ENCODE measurements around the gene PDE4B. TPM values are rescaled to one million over a fixed set of nuclear protein-coding genes. Genes with fewer than 3 reads are reported as not detected.

PDE4B gene
- total RNA-seq, 1 experiment from 2014 or later: 1.4 TPM

DNA sequence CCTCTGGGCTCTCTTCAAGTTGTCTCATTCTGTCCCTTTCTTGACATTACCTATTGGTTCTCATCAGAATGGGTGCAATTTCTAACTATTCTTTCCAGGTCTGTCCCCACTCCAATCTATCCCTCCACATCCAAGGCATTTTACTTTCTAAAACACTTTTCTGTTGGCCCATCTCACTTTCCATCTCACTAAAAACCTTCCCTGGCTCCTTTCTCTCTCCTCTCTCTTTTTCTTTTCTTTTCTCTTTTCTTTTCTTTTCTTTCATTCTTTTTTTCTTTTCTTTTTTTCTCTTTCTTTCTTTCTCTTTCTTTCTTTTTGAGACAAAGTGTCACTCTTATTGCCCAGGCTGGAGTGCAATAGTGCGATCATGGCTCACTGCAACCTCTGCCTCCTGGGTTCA lies 462.1 kb downstream of the PDE4B start:
- Histone ChIP-seq H3K4me2 (ENCODE audit: low read length) (no peak overlapping the region), H3K4me3 (ENCODE audit: low read length) (no peak overlapping the region), H3K27me3 (ENCODE audit: low read length) (no peaks in the 10 kb centered on the region), H4K20me1 (ENCODE audit: low read length) (no peaks in the 10 kb centered on the region), H3K36me3 (ENCODE audit: low read depth, low read length) (no peaks in the 10 kb centered on the region), H3K79me2 (ENCODE audit: low read length) (no peaks in the 10 kb centered on the region), H3K27ac (ENCODE audit: low read length) (no peak overlapping the region), H3K9me2 (replicated peaks; ENCODE audit: low read length) (no peaks in the 10 kb centered on the region), H2AFZ (ENCODE audit: low read length) (no peak overlapping the region), H3K9ac (ENCODE audit: low read length) (no peak overlapping the region), H3K4me1 (ENCODE audit: insufficient read depth, low read length) (peaks cover 24% of the 10 kb centered on the region), H3F3A (ENCODE audit: low read length, unreplicated experiment) (no peaks in the 10 kb centered on the region), H3K9me3 (ENCODE audit: low read length) (no peaks in the 10 kb centered on the region)
- no peak for ATAC-seq
- TF ChIP-seq CTCF (conservative IDR thresholded peaks at IDR 0.05; ENCODE audit: low read depth, low read length) (no peak), EZH2phosphoT487 (IDR thresholded peaks at IDR 0.05; ENCODE audit: borderline replicate concordance, low read length) (no peak), EZH2 (IDR thresholded peaks at IDR 0.05; ENCODE audit: low read length, unreplicated experiment) (no peak)
- intact Hi-C loops (cut with micrococcal nuclease): loop anchor here (10.0 kb wide), 1 partner anchor 470 kb away; no protein-coding TSS in a partner anchor
- ChIA-PET POLR2A (ENCODE audit: unreplicated experiment) (no interaction called here), CTCF (interaction anchor here (1.5 to 2.1 kb wide), 2 partner anchors 182 to 249 kb away, joined by 3 to 5 read pairs; no protein-coding TSS in a partner anchor)
- no TSS peak for BruUV-seq (replicated peaks)
- DNase-seq: no peak

- H3K4me3 ChIP-seq (ENCODE audit: low read length): no peak overlapping the region
- no peaks in the 10 kb centered on the region for H4K20me1 ChIP-seq (ENCODE audit: low read length)
- CTCF ChIA-PET: no interaction called here
- no peaks in the 10 kb centered on the region for H3K9me3 ChIP-seq (ENCODE audit: low read length)
- peak overlapping the region; percentile 24; the same call in 1 of the 2 replicates for H3K9ac ChIP-seq (ENCODE audit: low read length)
- H2AFZ ChIP-seq (ENCODE audit: low read length): no peak overlapping the region
- no peaks in the 10 kb centered on the region for H3K27me3 ChIP-seq (ENCODE audit: low read length)
- H3K4me1 ChIP-seq (ENCODE audit: insufficient read depth, low read length): peaks cover 32% of the 10 kb centered on the region
- peak; percentile 60 for ATAC-seq
- BruUV-seq (replicated peaks): no TSS peak
- intact Hi-C loops (cut with micrococcal nuclease): loop anchor here (10.0 kb wide), 1 partner anchor 468 kb away; no protein-coding TSS in a partner anchor
- TF ChIP-seq EZH2phosphoT487 (IDR thresholded peaks at IDR 0.05; ENCODE audit: borderline replicate concordance, low read length) (no peak), CTCF (conservative IDR thresholded peaks at IDR 0.05; ENCODE audit: low read depth, low read length) (no peak), EZH2 (IDR thresholded peaks at IDR 0.05; ENCODE audit: low read length, unreplicated experiment) (no peak)
- H3K79me2 ChIP-seq (ENCODE audit: low read length): no peaks in the 10 kb centered on the region
- peak; percentile 68 for DNase-seq
- no peaks in the 10 kb centered on the region for H3K36me3 ChIP-seq (ENCODE audit: low read depth, low read length)
- no peaks in the 10 kb centered on the region for H3K9me2 ChIP-seq (replicated peaks; ENCODE audit: low read length)
- H3F3A ChIP-seq (ENCODE audit: low read length, unreplicated experiment): no peaks in the 10 kb centered on the region
- H3K27ac ChIP-seq (ENCODE audit: low read length): peak overlapping the region; percentile 77
- POLR2A ChIA-PET (ENCODE audit: unreplicated experiment): no interaction called here
- 0 out of 2 replicates have a peak overlapping the region, but pooled peaks have one; percentile 9 for H3K4me2 ChIP-seq (ENCODE audit: low read length)
Measured at GRCh38 chr1:66256629-66257572, 464.2 kb downstream of the PDE4B start.

Data from PC-3 (cell line).